HUES64 (cell line): ENCODE measurements around the gene HMCN1.
"Not testable (repeated sequence)": the region's sequence is repeated elsewhere in the genome, so short reads cannot be mapped to it uniquely, and the experiment has no call there.

Source experiments
- H3K27ac ChIP-seq: 2 replicates; pipeline ENCODE4 v1.7.0; 2013; ENCODE audit warnings: low read depth, low read length, inconsistent platforms
- H3K27me3 ChIP-seq: 2 replicates; pipeline ENCODE4 v1.6.1; 2013; ENCODE audit warnings: mild to moderate bottlenecking, low read length; ENCODE audit not compliant: insufficient read depth
- H3K36me3 ChIP-seq: 2 replicates; pipeline ENCODE4 v1.6.1; 2013; ENCODE audit warnings: mild to moderate bottlenecking, low read length; ENCODE audit not compliant: insufficient read depth
- H3K4me1 ChIP-seq: 2 replicates; pipeline ENCODE4 v1.6.1; 2013; ENCODE audit warnings: mild to moderate bottlenecking, low read length, moderate library complexity; ENCODE audit not compliant: insufficient read depth
- H3K4me3 ChIP-seq: 2 replicates; pipeline ENCODE4 v1.5.1; 2013; ENCODE audit warnings: mild to moderate bottlenecking, low read length, moderate library complexity
- H3K9ac ChIP-seq: 2 replicates; pipeline ENCODE4 v1.6.1; 2013; ENCODE audit warnings: mild to moderate bottlenecking, low read depth, low read length
- H3K9me3 ChIP-seq: 2 replicates; pipeline ENCODE4 v1.6.1; 2013; ENCODE audit warnings: low read depth, low read length; ENCODE audit not compliant: insufficient read depth
- WGBS: fragments of 150-250, 120-280 bp; methylation state at CpG from one replicate; pipeline ENCODE4 v1.1.7; 2013; ENCODE audit warnings: missing lambda C conversion rate; 5-methylcytosine and 5-hydroxymethylcytosine counted together

The HMCN1 gene

GRCh38 chr1:185871627-185872150 lies 137.5 kb downstream of the HMCN1 start:
- Histone ChIP-seq H3K4me3 (no peak overlapping the region), H3K36me3 (no peaks in the 10 kb centered on the region), H3K9me3 (no peaks in the 10 kb centered on the region), H3K9ac (no peak overlapping the region), H3K4me1 (peaks cover 7% of the 10 kb centered on the region; the same call in 1 of the 2 replicates), H3K27me3 (no peaks in the 10 kb centered on the region), H3K27ac (no peak overlapping the region)
- 91% methylated on average over 2 of the region's 2 CpGs for WGBS

GRCh38 chr1:185874246-185874645 lies 140.1 kb downstream of the HMCN1 start:
- H3K4me1 ChIP-seq, result peaks cover 7% of the 10 kb centered on the region; the same call in 1 of the 2 replicates
- H3K36me3 ChIP-seq, result no peaks in the 10 kb centered on the region
- no peaks in the 10 kb centered on the region for H3K9me3 ChIP-seq
- 94% methylated on average over 2 of the region's 2 CpGs for WGBS
- no peak overlapping the region for H3K4me3 ChIP-seq
- no peak overlapping the region for H3K9ac ChIP-seq
- H3K27ac ChIP-seq, result no peak overlapping the region
- H3K27me3 ChIP-seq, result no peaks in the 10 kb centered on the region

GRCh38 chr1:185880330-185880729 lies 146.1 kb downstream of the HMCN1 start:
- Histone ChIP-seq H3K4me3 (no peak overlapping the region), H3K9ac (no peak overlapping the region), H3K4me1 (no peaks in the 10 kb centered on the region), H3K27ac (no peak overlapping the region), H3K9me3 (no peaks in the 10 kb centered on the region), H3K36me3 (no peaks in the 10 kb centered on the region), H3K27me3 (no peaks in the 10 kb centered on the region)

GRCh38 chr1:185880779-185881333 lies 146.7 kb downstream of the HMCN1 start:
- Histone ChIP-seq H3K27me3 (no peaks in the 10 kb centered on the region), H3K4me3 (no peak overlapping the region), H3K9ac (no peak overlapping the region), H3K27ac (no peak overlapping the region), H3K4me1 (no peaks in the 10 kb centered on the region), H3K36me3 (no peaks in the 10 kb centered on the region), H3K9me3 (no peaks in the 10 kb centered on the region)
- 96% methylated on average over 7 of the region's 7 CpGs for WGBS

GRCh38 chr1:185886046-185886445 lies 151.9 kb downstream of the HMCN1 start:
- Histone ChIP-seq H3K9me3 (no peaks in the 10 kb centered on the region), H3K4me1 (no peaks in the 10 kb centered on the region), H3K36me3 (no peaks in the 10 kb centered on the region), H3K9ac (no peak overlapping the region), H3K27ac (no peak overlapping the region), H3K27me3 (no peaks in the 10 kb centered on the region), H3K4me3 (no peak overlapping the region)
- WGBS, result 95% methylated on average over 1 of the region's 1 CpG

GRCh38 chr1:185886671-185887070 lies 152.5 kb downstream of the HMCN1 start:
- Histone ChIP-seq H3K9ac (no peak overlapping the region), H3K36me3 (no peaks in the 10 kb centered on the region), H3K4me1 (no peaks in the 10 kb centered on the region), H3K4me3 (no peak overlapping the region), H3K27me3 (no peaks in the 10 kb centered on the region), H3K9me3 (no peaks in the 10 kb centered on the region), H3K27ac (no peak overlapping the region)
- WGBS, result 95% methylated on average over 4 of the region's 4 CpGs

GRCh38 chr1:185892831-185893403 lies 158.7 kb downstream of the HMCN1 start:
- H3K4me1 ChIP-seq, result peaks cover 12% of the 10 kb centered on the region; the same call in 1 of the 2 replicates
- not testable (repeated sequence) for H3K9ac ChIP-seq, H3K27me3 ChIP-seq, H3K9me3 ChIP-seq, H3K4me3 ChIP-seq, H3K36me3 ChIP-seq, H3K27ac ChIP-seq
- 91% methylated on average over 26 of the region's 26 CpGs for WGBS

- Histone ChIP-seq H3K36me3 (no peaks in the 10 kb centered on the region), H3K9ac (no peak overlapping the region), H3K27ac (no peak overlapping the region), H3K4me1 (peaks cover 12% of the 10 kb centered on the region; the same call in 1 of the 2 replicates), H3K27me3 (no peaks in the 10 kb centered on the region), H3K9me3 (peaks cover 7% of the 10 kb centered on the region; the same call in 1 of the 2 replicates), H3K4me3 (no peak overlapping the region)
- no CpG with 5 or more reads among the region's 3 CpGs for WGBS
These were observed 160.6 kb downstream of the HMCN1 start for GRCh38 chr1:185894791-185895190.

- no peaks in the 10 kb centered on the region for H3K36me3 ChIP-seq
- 100% methylated on average over 1 of the region's 1 CpG for WGBS
- no peak overlapping the region for H3K9ac ChIP-seq
- peaks cover 7% of the 10 kb centered on the region; the same call in 1 of the 2 replicates for H3K9me3 ChIP-seq
- H3K4me3 ChIP-seq, result no peak overlapping the region
- H3K4me1 ChIP-seq, result peaks cover 12% of the 10 kb centered on the region; the same call in 1 of the 2 replicates
- H3K27ac ChIP-seq, result no peak overlapping the region
- no peaks in the 10 kb centered on the region for H3K27me3 ChIP-seq
These were observed 161.2 kb downstream of the HMCN1 start for GRCh38 chr1:185895208-185895900.

GRCh38 chr1:185896863-185897262 lies 162.7 kb downstream of the HMCN1 start:
- Histone ChIP-seq H3K4me3 (no peak overlapping the region), H3K36me3 (no peaks in the 10 kb centered on the region), H3K9ac (no peak overlapping the region), H3K27me3 (no peaks in the 10 kb centered on the region), H3K4me1 (peaks cover 12% of the 10 kb centered on the region; the same call in 1 of the 2 replicates), H3K27ac (no peak overlapping the region), H3K9me3 (peaks cover 7% of the 10 kb centered on the region; the same call in 1 of the 2 replicates)

GRCh38 chr1:185906186-185906585 lies 172.0 kb downstream of the HMCN1 start:
- H3K4me1 ChIP-seq, result peaks cover 30% of the 10 kb centered on the region
- no peaks in the 10 kb centered on the region for H3K27me3 ChIP-seq
- no CpG with 5 or more reads among the region's 1 CpG for WGBS
- H3K36me3 ChIP-seq, result no peaks in the 10 kb centered on the region; the same call in 1 of the 2 replicates
- no peak overlapping the region for H3K4me3 ChIP-seq
- no peaks in the 10 kb centered on the region for H3K9me3 ChIP-seq
- H3K9ac ChIP-seq, result no peak overlapping the region
- no peak overlapping the region for H3K27ac ChIP-seq
